HCT116 (cell line): Measurements from ENCODE around the gene NPSR1. TPM values are rescaled to one million over a fixed set of nuclear protein-coding genes. Genes with fewer than 3 reads are reported as not detected.

Experiments
- ATAC-seq: fragments of 200-7000 bp; cut with Tn5 transposase; 2 replicates; pipeline ENCODE4 v1.9.1; 2020; ENCODE audit warnings: mild to moderate bottlenecking, moderate library complexity
- BruUV-seq: library from RNA; stranded (reverse); fragments of 400-500 nt; replicated peaks from 2 replicates; lab custom pipeline; 2021; lab: Mats Ljungman, UMichigan
- CTCF ChIA-PET: fragments of 300-600 bp; sonication (Branson Sonifier 250); formaldehyde crosslinking; loops from one replicate; lab custom pipeline; 2021; ENCODE audit warnings: antibody characterized with exemption; lab: Charles Lee
- POLR2A ChIA-PET: fragments of 300-600, 350-600 bp; sonication (Branson Sonifier 250); formaldehyde crosslinking; loops from one replicate; lab custom pipeline; 2021; ENCODE audit warnings: antibody characterized with exemption; lab: Charles Lee
- RAD21 ChIA-PET, 2 experiments: fragments of 300-600 bp; sonication (Branson Sonifier 250); formaldehyde crosslinking; loops; one replicate each; lab custom pipeline; 2023; ENCODE audit warnings: low total read pairs in 2 of 2; ENCODE audit not compliant: uncharacterized antibody in 2 of 2, unreplicated experiment in 2 of 2, low non-redundant PET in 1 of 2; lab: Charles Lee
- DNase-seq: peaks from one replicate; pipeline ENCODE4 v3.0.0-alpha.2; 2010; ENCODE audit warnings: low read depth, low spot score
- H2AFZ ChIP-seq: fragments of 200-600 bp; shearing (Covaris generic), sonication (generic); 2 replicates; pipeline ENCODE4 v1.6.1; 2017; ENCODE audit warnings: low read depth, mixed run types, mixed read lengths, antibody characterized with exemption, low read length; ENCODE audit not compliant: poor library complexity, severe bottlenecking
- H3K27ac ChIP-seq: 2 replicates; pipeline ENCODE4 v1.5.1; 2012; ENCODE audit warnings: low read depth, low read length
- H3K27me3 ChIP-seq: fragments of 200-600 bp; sonication (generic); 2 replicates; pipeline ENCODE4 v1.6.1; 2016; ENCODE audit warnings: mixed run types, low read length, mixed read lengths; ENCODE audit not compliant: insufficient read depth
- H3K36me3 ChIP-seq, 2 experiments: fragments of 200-500 bp in 1 of 2; fragments of 200-600 bp in 1 of 2; sonication (Bioruptor generic) in 1 of 2; sonication (generic) in 1 of 2; 2 replicates each; pipeline versions ENCODE4 v1.5.1 to v1.6.1; 2014 to 2016; ENCODE audit warnings: low read length in 2 of 2, inconsistent platforms in 1 of 2, mixed read lengths in 1 of 2, mixed run types in 1 of 2; ENCODE audit not compliant: insufficient read depth in 2 of 2, control insufficient read depth in 1 of 2
- H3K4me1 ChIP-seq, 2 experiments: fragments of 200-600 bp in 1 of 2; sonication (generic) in 1 of 2; 2 replicates each; pipeline versions ENCODE4 v1.5.1 to v1.6.1; 2012 to 2017; ENCODE audit warnings: low read length in 2 of 2, inconsistent platforms in 1 of 2, mild to moderate bottlenecking in 1 of 2, mixed read lengths in 1 of 2, mixed run types in 1 of 2, moderate library complexity in 1 of 2; ENCODE audit not compliant: insufficient read depth in 2 of 2, control insufficient read depth in 1 of 2
- H3K4me2 ChIP-seq: fragments of 200-600 bp; sonication (generic); 2 replicates; pipeline ENCODE4 v1.6.1; 2017; ENCODE audit warnings: mixed run types, low read length, mixed read lengths
- H3K4me3 ChIP-seq, 2 experiments: fragments of 200-600 bp in 1 of 2; sonication (generic) in 1 of 2; replicated peaks in 1 of 2; 2 replicates each; pipeline ENCODE4 v1.5.1; 2011 to 2016; ENCODE audit warnings: low read length in 2 of 2, control low read depth in 1 of 2, low read depth in 1 of 2, mild to moderate bottlenecking in 1 of 2, mixed read lengths in 1 of 2, mixed run types in 1 of 2
- H3K79me2 ChIP-seq: fragments of 200-600 bp; sonication (generic); 2 replicates; pipeline ENCODE4 v1.6.1; 2017; ENCODE audit warnings: mild to moderate bottlenecking, mixed run types, low read length, moderate library complexity, mixed read lengths; ENCODE audit not compliant: insufficient read depth
- H3K9ac ChIP-seq: fragments of 200-600 bp; sonication (generic); 2 replicates; pipeline ENCODE4 v1.6.1; 2016; ENCODE audit warnings: low read length, mixed read lengths
- H3K9me2 ChIP-seq: fragments of 200-600 bp; sonication (generic), shearing (Covaris generic); 2 replicates; pipeline ENCODE4 v1.6.1; 2017; ENCODE audit warnings: mixed run types, mild to moderate bottlenecking, moderate library complexity; ENCODE audit not compliant: insufficient read depth
- H3K9me3 ChIP-seq, 2 experiments: fragments of 200-500 bp in 1 of 2; fragments of 200-600 bp in 1 of 2; sonication (Bioruptor generic) in 1 of 2; sonication (generic) in 1 of 2; 2 replicates each; pipeline ENCODE4 v1.6.1; 2014 to 2017; ENCODE audit warnings: low read length in 2 of 2, mixed read lengths in 2 of 2, inconsistent platforms in 1 of 2, low read depth in 1 of 2, mild to moderate bottlenecking in 1 of 2, mixed run types in 1 of 2, moderate library complexity in 1 of 2; ENCODE audit not compliant: control insufficient read depth in 1 of 2, insufficient read depth in 1 of 2
- H4K20me1 ChIP-seq: fragments of 200-600 bp; sonication (generic), shearing (Covaris generic); 2 replicates; pipeline ENCODE4 v1.6.1; 2017; ENCODE audit warnings: mixed run types, mild to moderate bottlenecking, moderate library complexity; ENCODE audit not compliant: insufficient read depth
- CEBPB ChIP-seq: IDR thresholded peaks from 2 replicates; pipeline ENCODE4 v1.6.1; 2012; ENCODE audit warnings: low read depth
- EGR1 ChIP-seq: IDR thresholded peaks from 2 replicates; pipeline ENCODE4 v1.6.1; 2012; ENCODE audit warnings: low read depth
- FOSL1 ChIP-seq: IDR thresholded peaks from 2 replicates; pipeline ENCODE4 v1.6.1; 2012; ENCODE audit warnings: low read depth
- POLR2AphosphoS5 ChIP-seq: IDR thresholded peaks from 2 replicates; pipeline ENCODE4 v1.6.1; 2011; ENCODE audit warnings: mild to moderate bottlenecking, low read depth, low read length, moderate library complexity
- SIN3A ChIP-seq: IDR thresholded peaks from 2 replicates; pipeline ENCODE4 v1.6.1; 2012; ENCODE audit warnings: low read depth
- SP1 ChIP-seq: IDR thresholded peaks from 2 replicates; pipeline ENCODE4 v1.6.1; 2012; ENCODE audit warnings: low read depth
- ZFX ChIP-seq: fragments of 450-650 bp; IDR thresholded peaks from 2 replicates; pipeline ENCODE4 v1.6.1; 2017
- intact Hi-C: fragments of 100-400 bp; cut with micrococcal nuclease; formaldehyde crosslinking; loops from 2 replicates; pipeline ENCODE4 v1.10.0; 2022
- total RNA-seq: library from RNA; stranded (reverse); gene quantifications from one replicate; pipeline ENCODE4 v1.2.1, GENCODE V29; 2021; ENCODE audit not compliant: unreplicated experiment

The NPSR1 gene
- total RNA-seq, 1 experiment from 2014 or later, result not detected

GRCh38 chr7:34837801-34838201 lies 179.8 kb downstream of the NPSR1 start:
- POLR2A ChIA-PET, result interaction anchor here (1.0 to 3.0 kb wide), 4 partner anchors 9 to 14 kb away, joined by 3 to 16 read pairs (median 4); no protein-coding TSS in a partner anchor
- no peak overlapping the region for H3K4me3 ChIP-seq
- TF ChIP-seq CEBPB, result no peak
- TF ChIP-seq, all 23 proteins: peak for 0
- no peaks in the 10 kb centered on the region for H3K9me3 ChIP-seq
- H3K9me2 ChIP-seq, result no peaks in the 10 kb centered on the region
- BruUV-seq, result no TSS peak
- CTCF ChIA-PET, result no interaction called here
- H3K9ac ChIP-seq, result no peak overlapping the region
- no peak for DNase-seq
- H3K4me2 ChIP-seq, result peak overlapping the region; percentile 53
- H3K4me1 ChIP-seq, result peaks cover 8 to 20% of the 10 kb centered on the region in 2 experiments; a peak in 3 of 4 replicates
- H3K36me3 ChIP-seq, result no peaks in the 10 kb centered on the region
- H3K27me3 ChIP-seq, result no peaks in the 10 kb centered on the region
- H4K20me1 ChIP-seq, result no peaks in the 10 kb centered on the region
- H3K27ac ChIP-seq, result no peak overlapping the region
- intact Hi-C loops, result no loop called here
- H3K79me2 ChIP-seq, result no peaks in the 10 kb centered on the region
- peak overlapping the region; percentile 93 for H2AFZ ChIP-seq
- RAD21 ChIA-PET, result no interaction called here
- ATAC-seq, result peak; percentile 83

GRCh38 chr7:34838329-34838728 lies 180.3 kb downstream of the NPSR1 start:
- ATAC-seq (peak; percentile 55), DNase-seq (no peak)
- intact Hi-C loops, result no loop called here
- no peak for TF ChIP-seq SIN3A
- TF ChIP-seq POLR2AphosphoS5, result no peak
- TF ChIP-seq SP1, result no peak
- TF ChIP-seq EGR1, result no peak
- no peak for TF ChIP-seq ZFX
- 0 out of 2 replicates have a peak, but pooled peaks have one; percentile 36 for TF ChIP-seq FOSL1
- ChIA-PET CTCF (no interaction called here), RAD21 (no interaction called here), POLR2A (interaction anchor here (1.2 to 3.0 kb wide), 3 partner anchors 9 to 14 kb away, joined by 3 to 16 read pairs (median 6); no protein-coding TSS in a partner anchor)
- Histone ChIP-seq H3K9me3 (no peaks in the 10 kb centered on the region), H3K27ac (no peak overlapping the region), H3K36me3 (no peaks in the 10 kb centered on the region), H3K4me2 (peak overlapping the region; percentile 53), H3K9me2 (no peaks in the 10 kb centered on the region), H2AFZ (peak overlapping the region; percentile 93), H3K4me3 (no peak overlapping the region), H3K4me1 (peaks cover 8 to 20% of the 10 kb centered on the region in 2 experiments; a peak in 3 of 4 replicates), H3K27me3 (no peaks in the 10 kb centered on the region), H3K9ac (no peak overlapping the region), H3K79me2 (no peaks in the 10 kb centered on the region), H4K20me1 (no peaks in the 10 kb centered on the region)
- BruUV-seq, result no TSS peak
